ENCODE results near the gene DAND5.
"Not testable (repeated sequence)": the region's sequence is repeated elsewhere in the genome, so short reads cannot be mapped to it uniquely, and the experiment has no call there.

Gene DAND5

DNA sequence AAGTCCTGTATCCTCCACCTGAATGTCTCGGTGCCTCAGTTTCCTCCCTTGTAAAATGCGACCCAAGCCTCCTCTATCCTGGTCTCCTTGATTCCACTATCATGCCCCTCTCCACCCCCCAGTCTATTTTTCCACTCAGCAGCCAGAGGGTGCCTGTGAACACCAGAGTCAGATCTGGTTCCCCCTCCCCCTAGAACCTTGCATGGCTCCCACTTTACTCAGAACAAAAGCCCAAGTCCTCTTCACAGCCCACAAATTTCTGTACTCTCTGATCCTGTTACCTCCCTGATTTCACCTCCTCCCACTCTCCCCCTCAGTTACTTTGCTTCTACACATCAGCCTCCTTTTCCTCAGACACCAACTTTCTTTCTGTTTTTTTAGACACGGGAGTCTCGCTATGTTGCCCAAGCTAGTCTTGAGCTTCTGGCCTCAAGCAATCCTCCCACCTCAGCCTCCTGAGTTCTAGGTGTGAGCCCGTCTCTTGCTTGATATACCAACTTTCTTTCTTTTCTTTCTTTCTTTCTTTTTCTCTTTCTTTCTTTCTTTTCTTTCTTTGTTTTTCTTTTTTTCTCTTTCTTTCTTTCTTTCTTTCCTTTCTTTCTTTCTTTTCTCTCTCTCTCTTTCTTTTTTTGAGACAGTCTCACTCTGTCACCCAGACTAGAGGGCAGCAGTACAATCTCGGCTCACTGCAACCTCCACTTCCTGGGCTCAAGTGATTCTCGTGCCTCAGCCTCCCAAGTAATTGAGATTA, 869 bp downstream of the DAND5 start:
- Histone ChIP-seq H3K27me3 (ENCODE audit: insufficient read depth, poor library complexity, severe bottlenecking) (no peaks in the 10 kb centered on the region), H3K27ac (ENCODE audit: poor library complexity, severe bottlenecking) (no peak overlapping the region), H3K4me1 (ENCODE audit: insufficient read depth, poor library complexity, severe bottlenecking) (peaks cover 5% of the 10 kb centered on the region), H3K36me3 (ENCODE audit: low read depth) (no peaks in the 10 kb centered on the region), H3K9me3 (ENCODE audit: severe bottlenecking) (no peaks in the 10 kb centered on the region), H3K4me3 (ENCODE audit: severe bottlenecking) (no peak overlapping the region)
- no peak for DNase-seq (ENCODE audit: low spot score)
- ATAC-seq (ENCODE audit: low read depth) = no peak
- TF ChIP-seq, protein P1, sequence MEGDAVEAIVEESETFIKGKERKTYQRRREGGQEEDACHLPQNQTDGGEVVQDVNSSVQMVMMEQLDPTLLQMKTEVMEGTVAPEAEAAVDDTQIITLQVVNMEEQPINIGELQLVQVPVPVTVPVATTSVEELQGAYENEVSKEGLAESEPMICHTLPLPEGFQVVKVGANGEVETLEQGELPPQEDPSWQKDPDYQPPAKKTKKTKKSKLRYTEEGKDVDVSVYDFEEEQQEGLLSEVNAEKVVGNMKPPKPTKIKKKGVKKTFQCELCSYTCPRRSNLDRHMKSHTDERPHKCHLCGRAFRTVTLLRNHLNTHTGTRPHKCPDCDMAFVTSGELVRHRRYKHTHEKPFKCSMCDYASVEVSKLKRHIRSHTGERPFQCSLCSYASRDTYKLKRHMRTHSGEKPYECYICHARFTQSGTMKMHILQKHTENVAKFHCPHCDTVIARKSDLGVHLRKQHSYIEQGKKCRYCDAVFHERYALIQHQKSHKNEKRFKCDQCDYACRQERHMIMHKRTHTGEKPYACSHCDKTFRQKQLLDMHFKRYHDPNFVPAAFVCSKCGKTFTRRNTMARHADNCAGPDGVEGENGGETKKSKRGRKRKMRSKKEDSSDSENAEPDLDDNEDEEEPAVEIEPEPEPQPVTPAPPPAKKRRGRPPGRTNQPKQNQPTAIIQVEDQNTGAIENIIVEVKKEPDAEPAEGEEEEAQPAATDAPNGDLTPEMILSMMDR (IDR thresholded peaks at IDR 0.05; ENCODE audit: poor library complexity, severe bottlenecking) = no peak

DNA sequence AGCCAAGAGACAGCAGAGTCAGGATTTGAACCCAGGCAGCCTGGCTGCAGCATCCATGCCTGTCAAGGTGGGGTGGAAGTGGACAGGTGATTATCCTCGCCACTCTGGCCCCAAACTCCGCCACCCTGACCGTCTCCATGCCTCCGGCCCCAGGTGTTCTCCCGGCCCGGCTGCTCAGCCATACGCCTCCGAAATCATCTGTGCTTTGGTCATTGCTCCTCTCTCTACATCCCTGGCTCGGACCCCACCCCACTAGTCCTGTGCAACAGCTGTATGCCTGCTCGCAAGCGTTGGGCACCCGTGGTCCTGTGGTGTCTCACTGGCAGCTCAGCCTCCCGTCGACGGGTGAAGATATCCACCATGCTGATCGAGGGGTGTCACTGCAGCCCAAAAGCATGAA, 3.9 kb downstream of the DAND5 start:
- ATAC-seq (ENCODE audit: low read depth) = no peak
- no peaks in the 10 kb centered on the region for H3K4me1 ChIP-seq (ENCODE audit: insufficient read depth, poor library complexity, severe bottlenecking)
- H3K36me3 ChIP-seq (ENCODE audit: low read depth) = no peaks in the 10 kb centered on the region
- no peak overlapping the region for H3K27ac ChIP-seq (ENCODE audit: poor library complexity, severe bottlenecking)
- no peak for DNase-seq (ENCODE audit: low spot score)
- no peaks in the 10 kb centered on the region for H3K9me3 ChIP-seq (ENCODE audit: severe bottlenecking)
- H3K27me3 ChIP-seq (ENCODE audit: insufficient read depth, poor library complexity, severe bottlenecking) = no peaks in the 10 kb centered on the region
- no peak overlapping the region for H3K4me3 ChIP-seq (ENCODE audit: severe bottlenecking)
- TF ChIP-seq, protein P1 (IDR thresholded peaks at IDR 0.05; ENCODE audit: poor library complexity, severe bottlenecking) = no peak

DNA sequence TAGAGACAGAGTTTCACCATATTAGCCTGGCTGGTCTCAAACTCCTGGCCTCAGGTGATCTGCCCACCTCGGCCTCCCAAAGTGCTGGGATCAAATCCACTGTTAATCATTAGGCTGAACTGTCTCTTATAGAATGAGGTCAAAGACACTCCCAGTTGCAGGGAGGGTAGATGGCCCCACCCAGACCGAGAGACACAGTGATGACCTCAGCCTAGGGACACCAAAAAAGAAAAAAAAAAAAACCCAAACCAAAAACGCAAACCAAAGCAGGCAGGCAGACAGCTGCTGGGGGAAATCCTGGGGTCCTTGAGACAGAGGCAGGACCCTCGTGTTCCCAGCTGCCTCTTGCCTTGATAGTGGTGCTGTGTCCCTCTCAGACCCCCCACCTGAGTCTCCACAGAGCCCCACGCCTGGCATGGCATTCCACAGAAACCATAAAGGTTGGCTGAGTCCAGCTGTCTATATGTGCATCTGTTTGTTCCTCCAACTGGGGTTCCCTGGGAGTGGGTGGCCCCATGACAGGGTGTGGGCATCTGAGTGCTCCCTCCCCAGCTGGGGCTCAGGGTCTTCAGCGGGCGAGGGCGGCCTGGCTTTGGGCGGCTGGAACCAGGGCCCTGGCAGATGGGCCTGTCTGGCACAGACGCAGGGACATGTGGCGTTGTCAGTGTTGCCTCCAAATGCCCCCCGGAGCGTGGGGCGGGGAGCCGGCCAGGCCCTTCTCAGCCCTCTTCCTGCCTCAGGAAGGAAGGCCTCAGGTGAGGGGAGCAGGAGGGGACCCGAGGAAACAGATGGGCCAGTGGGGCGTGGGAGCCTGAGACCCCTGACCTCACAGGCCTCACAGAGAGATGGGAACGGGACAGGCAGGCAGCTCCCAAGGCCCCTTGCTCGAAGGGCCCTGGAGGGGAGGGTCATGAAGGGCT, 5.2 kb downstream of the DAND5 start:
- Histone ChIP-seq H3K4me3 (ENCODE audit: severe bottlenecking) (no peak overlapping the region), H3K27me3 (ENCODE audit: insufficient read depth, poor library complexity, severe bottlenecking) (no peaks in the 10 kb centered on the region), H3K4me1 (ENCODE audit: insufficient read depth, poor library complexity, severe bottlenecking) (no peaks in the 10 kb centered on the region), H3K27ac (ENCODE audit: poor library complexity, severe bottlenecking) (no peak overlapping the region), H3K9me3 (ENCODE audit: severe bottlenecking) (no peaks in the 10 kb centered on the region), H3K36me3 (ENCODE audit: low read depth) (no peaks in the 10 kb centered on the region)
- ATAC-seq (ENCODE audit: low read depth) (no peak), DNase-seq (ENCODE audit: low spot score) (no peak)
- TF ChIP-seq, protein P1 (IDR thresholded peaks at IDR 0.05; ENCODE audit: poor library complexity, severe bottlenecking) = no peak

DNA sequence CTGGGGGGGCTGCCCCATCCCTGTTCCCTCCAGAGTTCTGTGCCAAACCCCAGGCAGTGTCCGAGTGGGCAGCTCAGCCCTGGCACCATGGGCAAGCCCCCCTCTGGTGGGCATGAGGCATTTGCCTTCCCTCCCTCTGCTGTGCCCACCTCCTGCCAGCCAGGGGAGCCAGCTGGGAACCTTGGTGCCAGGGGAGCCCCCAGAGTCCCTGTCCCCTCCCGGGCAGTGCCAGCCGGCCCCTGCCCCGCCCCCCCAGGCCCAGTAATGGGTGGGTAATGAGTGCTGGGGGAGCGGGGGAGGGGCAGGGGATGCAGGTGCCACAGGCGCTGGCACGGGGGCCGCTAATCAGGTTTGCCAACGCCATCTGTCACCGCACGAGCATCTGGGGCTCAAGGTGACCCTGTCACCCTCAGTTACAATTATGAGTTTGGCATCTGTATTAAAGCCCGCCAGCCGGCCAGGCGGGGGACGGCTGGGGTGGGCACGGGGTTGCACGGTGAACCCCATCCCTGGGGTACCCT, 5.9 kb downstream of the DAND5 start:
- Histone ChIP-seq H3K4me3 (ENCODE audit: severe bottlenecking) (no peak overlapping the region), H3K4me1 (ENCODE audit: insufficient read depth, poor library complexity, severe bottlenecking) (no peaks in the 10 kb centered on the region), H3K36me3 (ENCODE audit: low read depth) (no peaks in the 10 kb centered on the region), H3K27me3 (ENCODE audit: insufficient read depth, poor library complexity, severe bottlenecking) (no peaks in the 10 kb centered on the region), H3K9me3 (ENCODE audit: severe bottlenecking) (no peaks in the 10 kb centered on the region), H3K27ac (ENCODE audit: poor library complexity, severe bottlenecking) (no peak overlapping the region)
- no peak for ATAC-seq (ENCODE audit: low read depth)
- TF ChIP-seq, protein P1 (IDR thresholded peaks at IDR 0.05; ENCODE audit: poor library complexity, severe bottlenecking) = no peak
- DNase-seq (ENCODE audit: low spot score) = no peak

DNA sequence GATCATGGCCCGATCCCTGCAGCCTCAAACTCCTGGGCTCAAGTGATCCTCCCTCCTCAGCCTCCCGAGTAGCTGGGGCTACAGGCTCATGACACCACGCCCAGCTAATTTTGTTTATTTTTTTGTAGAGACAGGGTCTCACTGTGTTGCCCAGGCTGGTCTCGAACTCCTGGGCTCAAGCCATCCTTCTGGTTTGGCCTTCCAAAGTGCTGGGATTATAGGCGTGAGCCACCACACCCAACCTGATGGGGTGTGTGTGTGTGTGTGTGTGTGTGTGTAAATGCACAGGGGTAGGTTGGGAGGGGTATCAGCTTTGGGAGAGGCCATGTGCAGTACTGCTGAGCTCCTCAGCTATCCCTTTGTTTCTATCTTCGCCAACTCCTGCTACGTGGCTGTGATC, 6.7 kb downstream of the DAND5 start:
- H3K4me3 ChIP-seq (ENCODE audit: severe bottlenecking); H3K27me3 ChIP-seq (ENCODE audit: insufficient read depth, poor library complexity, severe bottlenecking); ATAC-seq (ENCODE audit: low read depth); H3K4me1 ChIP-seq (ENCODE audit: insufficient read depth, poor library complexity, severe bottlenecking); DNase-seq (ENCODE audit: low spot score); H3K9me3 ChIP-seq (ENCODE audit: severe bottlenecking); H3K36me3 ChIP-seq (ENCODE audit: low read depth); H3K27ac ChIP-seq (ENCODE audit: poor library complexity, severe bottlenecking): not testable (repeated sequence)
